GM18867 (cell line): Measurements from ENCODE around the gene RPL3.
"Not testable (repeated sequence)": the region's sequence is repeated elsewhere in the genome, so short reads cannot be mapped to it uniquely, and the experiment has no call there.

Source experiments
- ATAC-seq: cut with Tn5 transposase; IDR thresholded peaks from one replicate; pipeline ENCODE4 v1.9.1; 2021; ENCODE audit warnings: mild to moderate bottlenecking, moderate library complexity; ENCODE audit not compliant: unreplicated experiment

The RPL3 gene

GRCh38 chr22:39319284-39320022, at the start of gene RPL3:
RPL3 (minus strand) TSS chr22:39319623; CDS start chr22:39319597, 26 bp downstream.
- peak; percentile 81 for ATAC-seq

GRCh38 chr22:39369186-39369585, 49.8 kb upstream of the RPL3 start:
- ATAC-seq = no peak

GRCh38 chr22:39368461-39368911, 49.1 kb upstream of the RPL3 start:
- ATAC-seq = no peak

GRCh38 chr22:39367035-39367434, 47.6 kb upstream of the RPL3 start:
- no peak for ATAC-seq

GRCh38 chr22:39365492-39365780, 46.0 kb upstream of the RPL3 start:
- no peak for ATAC-seq

- ATAC-seq = no peak
Observed at GRCh38 chr22:39364714-39365491, 45.5 kb upstream of the RPL3 start.

GRCh38 chr22:39363751-39364515, 44.5 kb upstream of the RPL3 start:
- ATAC-seq = no peak

- no peak for ATAC-seq
Observed at GRCh38 chr22:39362932-39363331, 43.5 kb upstream of the RPL3 start.

- no peak for ATAC-seq
Observed at GRCh38 chr22:39362271-39362670, 42.8 kb upstream of the RPL3 start.

- no peak for ATAC-seq
Observed at GRCh38 chr22:39361496-39361895, 42.1 kb upstream of the RPL3 start.

- ATAC-seq = no peak
Observed at GRCh38 chr22:39360674-39361413, 41.4 kb upstream of the RPL3 start.

GRCh38 chr22:39360242-39360641, 40.8 kb upstream of the RPL3 start:
- ATAC-seq = no peak

GRCh38 chr22:39359659-39360195, 40.3 kb upstream of the RPL3 start:
- no peak for ATAC-seq

GRCh38 chr22:39358197-39358596, 38.8 kb upstream of the RPL3 start:
- not testable (repeated sequence) for ATAC-seq

GRCh38 chr22:39357110-39358108, 38.0 kb upstream of the RPL3 start:
- not testable (repeated sequence) for ATAC-seq

- no peak for ATAC-seq
Observed at GRCh38 chr22:39356464-39356863, 37.0 kb upstream of the RPL3 start.

- not testable (repeated sequence) for ATAC-seq
Observed at GRCh38 chr22:39355805-39356204, 36.4 kb upstream of the RPL3 start.

GRCh38 chr22:39355080-39355479, 35.7 kb upstream of the RPL3 start:
- ATAC-seq = no peak

- ATAC-seq = no peak
Observed at GRCh38 chr22:39353346-39353745, 33.9 kb upstream of the RPL3 start.
